NCI-H1048 (cell line): ENCODE measurements around the gene PGLYRP2.

Source experiments
- DNase-seq: peaks from one replicate; lab custom pipeline; 2025; lab: John Stamatoyannopoulos, UW

The PGLYRP2 gene

DNA sequence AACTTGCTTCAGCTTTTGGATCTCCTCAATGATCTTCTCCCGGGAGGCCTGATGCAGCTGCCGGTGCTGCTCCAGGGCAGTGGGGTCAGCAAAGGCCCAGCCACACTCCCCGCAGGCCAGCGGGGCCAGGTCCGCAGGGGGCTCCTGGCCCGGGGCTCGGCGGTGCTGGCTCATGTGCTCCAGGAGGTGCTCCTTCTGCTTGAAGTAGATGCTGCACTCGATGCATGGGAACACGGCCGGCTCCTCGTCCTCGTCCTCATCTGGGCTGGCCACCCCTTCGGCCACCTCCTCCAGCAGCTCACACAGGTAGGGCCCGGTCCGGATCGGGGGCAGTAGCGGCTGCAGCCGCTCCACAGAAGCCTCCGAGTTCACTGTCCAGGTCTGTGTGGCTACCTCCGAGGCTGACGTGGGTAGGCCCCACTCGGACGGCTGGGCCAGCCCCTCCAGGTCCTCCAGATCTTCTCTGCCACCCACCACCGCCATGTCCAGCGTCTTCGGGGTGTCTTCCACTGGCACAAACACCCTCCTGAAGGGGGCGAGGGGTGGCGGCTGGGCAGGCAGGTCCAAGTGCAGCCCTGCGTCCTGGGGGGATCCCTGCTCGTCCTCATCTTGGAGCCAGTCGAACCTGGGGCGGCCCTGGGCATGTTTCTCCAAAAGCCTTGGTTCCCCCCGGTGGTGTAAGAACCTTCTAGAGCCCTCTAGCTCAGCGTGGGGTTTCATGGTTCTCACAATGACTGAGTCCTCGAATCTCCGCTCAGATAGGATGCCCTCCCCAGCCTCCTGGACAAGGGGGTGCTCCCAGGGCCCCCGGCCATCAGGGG lies 39.3 kb downstream of the PGLYRP2 start:
- no peak for DNase-seq

DNA sequence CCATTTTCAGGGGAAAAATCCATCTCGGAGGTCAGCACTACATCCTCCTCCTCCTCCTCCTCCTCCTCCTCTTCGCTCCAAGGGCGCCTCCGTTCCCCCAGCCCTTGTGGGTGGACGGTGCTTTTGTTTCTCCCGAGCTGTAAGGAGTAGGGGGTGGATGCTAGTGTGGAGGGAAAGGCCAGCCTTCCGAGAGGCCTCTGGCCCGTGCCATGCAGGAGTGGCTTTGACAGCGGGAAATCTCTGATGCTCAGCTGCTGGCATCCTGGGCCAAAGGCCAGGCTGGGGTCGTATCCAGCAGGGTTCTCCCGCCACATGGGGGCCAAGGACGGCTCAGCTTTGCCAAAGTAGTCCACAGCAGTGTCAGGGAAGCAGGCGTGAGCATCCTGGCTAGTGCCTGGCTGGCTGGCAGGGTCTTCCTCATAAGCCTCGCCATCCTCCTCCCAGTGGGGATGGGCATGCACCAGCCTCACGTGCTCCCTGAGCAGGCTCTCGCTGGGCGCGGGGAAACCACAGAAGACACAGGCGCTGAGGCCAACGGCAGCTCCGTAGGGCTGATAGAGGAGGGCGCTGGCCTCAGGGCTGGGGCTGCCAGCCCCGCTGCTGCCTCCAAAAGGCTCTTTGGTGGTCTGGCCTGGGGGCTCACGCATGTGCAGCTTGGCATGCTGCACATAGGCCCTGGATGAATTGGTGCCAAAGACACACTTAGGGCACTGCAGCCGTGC lies 40.1 kb downstream of the PGLYRP2 start:
- DNase-seq: no peak

DNA sequence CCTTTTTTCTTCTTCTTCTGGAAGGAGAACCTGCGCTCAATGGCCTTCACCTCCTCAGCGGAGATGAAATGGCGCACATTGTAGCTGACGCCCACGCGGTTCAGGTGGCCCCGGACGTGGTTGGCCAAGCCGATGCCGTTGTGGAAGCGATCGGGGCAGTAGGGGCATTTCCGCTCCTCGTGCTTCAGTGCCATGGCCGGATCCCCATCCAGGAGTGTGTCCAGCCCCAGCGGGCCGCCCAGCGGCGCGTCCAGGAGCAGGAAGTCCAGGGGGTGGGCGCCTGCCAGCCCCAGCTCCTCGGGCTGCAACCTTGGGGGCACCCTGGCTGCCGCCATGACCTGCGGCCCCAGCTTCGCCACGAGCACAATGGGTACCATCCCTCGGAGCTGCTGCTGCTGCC lies 40.7 kb downstream of the PGLYRP2 start:
- no peak for DNase-seq

DNA sequence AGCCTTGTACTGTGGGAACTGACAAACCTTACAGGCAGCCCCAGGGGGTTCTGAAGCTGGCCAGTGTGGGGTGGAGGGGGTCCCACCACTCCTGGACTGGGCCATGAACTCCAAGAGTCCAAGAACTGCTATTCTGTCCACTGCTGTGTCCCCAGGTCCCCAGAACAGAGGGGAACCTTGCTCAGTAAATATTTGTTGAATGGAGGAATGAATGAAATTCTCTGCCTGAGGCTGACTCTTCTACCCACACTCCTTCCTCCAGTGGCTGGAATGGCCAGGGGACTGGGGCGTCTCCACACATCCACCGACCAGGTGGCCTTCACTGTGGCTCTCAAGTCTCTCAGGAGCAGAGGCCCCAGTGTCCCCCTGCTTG lies 41.2 kb downstream of the PGLYRP2 start:
- DNase-seq: no peak

DNA sequence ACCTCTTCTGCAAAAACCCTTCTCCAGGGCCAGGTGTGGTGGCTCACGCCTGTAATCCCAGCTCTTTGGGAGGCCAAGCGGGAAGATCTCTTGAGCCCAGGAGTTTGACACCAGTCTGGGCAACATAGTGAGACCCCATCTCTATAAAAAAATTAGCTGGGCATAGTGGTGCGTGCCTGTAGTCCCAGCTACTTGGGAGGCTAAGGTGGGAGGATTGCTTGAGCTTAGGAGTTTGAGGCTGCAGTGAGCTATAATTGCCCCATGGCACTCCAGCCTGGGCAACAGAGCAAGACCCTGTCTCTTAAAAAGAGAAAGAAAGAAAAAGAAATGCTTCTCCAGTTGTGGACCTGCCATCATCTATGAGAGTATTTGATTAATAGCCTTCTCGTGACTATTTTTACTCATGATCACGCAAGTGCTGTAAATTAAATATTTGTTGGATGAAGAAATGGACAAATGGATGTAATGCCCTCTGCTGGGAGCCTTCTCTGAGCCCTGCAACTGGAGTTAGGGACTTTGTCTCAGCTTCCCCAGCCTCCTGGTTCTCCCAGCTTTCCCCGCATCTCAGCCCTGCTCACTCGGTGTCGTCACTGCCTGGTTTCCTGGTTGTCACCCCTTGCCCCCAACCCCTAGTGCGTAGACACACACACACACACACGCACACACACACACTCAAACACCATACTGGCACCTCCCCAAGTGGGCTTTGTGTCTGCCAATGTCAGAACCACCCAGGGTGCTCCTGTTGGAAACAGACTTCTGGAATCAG lies 41.8 kb downstream of the PGLYRP2 start:
- no peak for DNase-seq

DNA sequence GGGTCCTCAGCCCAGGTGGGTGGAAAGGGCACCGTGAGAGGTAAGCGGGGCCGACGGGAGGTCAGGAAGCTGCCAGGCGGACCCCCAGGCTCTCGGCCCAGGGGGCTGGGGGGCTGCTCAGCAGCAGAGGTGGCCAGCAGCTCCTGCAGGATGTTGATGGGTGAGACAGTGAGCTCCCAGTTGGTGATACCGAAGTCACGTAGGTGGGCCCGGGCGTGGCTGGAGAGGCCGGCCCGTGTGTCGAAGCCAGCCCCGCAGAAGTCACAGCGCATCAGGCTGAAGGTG lies 42.5 kb downstream of the PGLYRP2 start:
- no peak for DNase-seq

DNA sequence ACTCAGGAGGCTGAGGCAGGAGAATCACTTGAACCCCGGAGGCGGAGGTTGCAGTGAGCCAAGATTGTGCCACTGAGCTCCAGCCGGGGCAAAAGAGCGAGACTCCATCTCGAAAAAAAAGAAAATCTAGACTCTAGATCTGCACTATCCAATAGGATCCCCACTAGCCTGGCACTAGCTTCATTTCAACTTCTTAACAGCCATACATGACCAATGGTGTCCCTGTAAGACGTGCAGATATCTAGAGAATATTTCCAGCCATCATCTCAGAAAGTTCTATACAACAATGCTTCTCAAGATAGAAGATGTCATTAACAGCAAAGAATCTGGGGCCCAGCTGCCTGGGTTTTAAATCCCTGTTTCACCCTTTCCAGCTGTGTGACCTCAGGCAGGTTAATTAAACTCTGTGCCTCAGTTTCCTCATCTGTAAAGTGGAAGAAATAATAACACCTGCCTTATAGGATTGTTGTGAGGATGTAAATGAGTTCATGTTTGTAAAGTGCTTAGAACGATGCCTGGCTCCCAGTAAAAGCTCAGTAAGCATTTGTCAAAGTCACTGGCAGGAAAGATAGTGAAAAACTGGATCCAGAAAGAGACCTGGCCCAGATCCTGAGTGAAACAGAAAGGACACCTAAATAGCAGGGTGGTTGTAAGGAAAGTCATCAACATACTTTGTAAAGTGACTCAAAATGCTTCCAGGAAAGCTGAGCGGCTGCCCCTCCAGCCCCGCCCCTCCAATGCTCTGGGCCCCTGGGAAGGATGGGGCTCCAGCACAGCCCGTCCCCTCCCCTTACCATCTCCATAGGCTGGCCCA lies 43.1 kb downstream of the PGLYRP2 start:
- no peak for DNase-seq

DNA sequence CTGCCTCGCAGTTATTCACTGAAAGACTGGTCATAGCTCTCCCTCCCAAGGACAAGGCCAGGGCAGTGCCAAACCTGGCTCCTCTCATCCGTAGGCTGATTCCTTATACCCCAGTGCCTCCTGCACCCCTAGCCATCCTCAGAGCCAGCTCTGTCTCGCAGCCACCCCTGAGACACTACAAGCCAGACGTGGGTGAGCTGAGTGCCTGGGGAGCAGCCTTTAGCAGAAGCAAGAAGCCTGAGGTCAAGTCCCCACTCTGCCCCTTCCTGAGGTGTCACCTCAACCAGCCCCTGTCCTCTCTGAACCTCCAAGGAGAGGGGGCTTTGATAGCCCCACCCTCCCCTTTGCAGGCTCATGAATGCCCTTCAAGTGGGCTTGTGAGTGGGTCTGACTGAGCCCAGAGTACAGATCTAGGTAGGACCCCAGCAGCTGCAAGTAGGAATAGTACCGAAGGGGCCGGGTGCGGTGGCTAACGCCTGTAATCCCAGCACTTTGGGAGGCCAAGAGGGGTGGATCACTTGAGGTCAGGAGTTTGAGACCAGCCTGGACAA lies 45.7 kb downstream of the PGLYRP2 start:
- DNase-seq: no peak

DNA sequence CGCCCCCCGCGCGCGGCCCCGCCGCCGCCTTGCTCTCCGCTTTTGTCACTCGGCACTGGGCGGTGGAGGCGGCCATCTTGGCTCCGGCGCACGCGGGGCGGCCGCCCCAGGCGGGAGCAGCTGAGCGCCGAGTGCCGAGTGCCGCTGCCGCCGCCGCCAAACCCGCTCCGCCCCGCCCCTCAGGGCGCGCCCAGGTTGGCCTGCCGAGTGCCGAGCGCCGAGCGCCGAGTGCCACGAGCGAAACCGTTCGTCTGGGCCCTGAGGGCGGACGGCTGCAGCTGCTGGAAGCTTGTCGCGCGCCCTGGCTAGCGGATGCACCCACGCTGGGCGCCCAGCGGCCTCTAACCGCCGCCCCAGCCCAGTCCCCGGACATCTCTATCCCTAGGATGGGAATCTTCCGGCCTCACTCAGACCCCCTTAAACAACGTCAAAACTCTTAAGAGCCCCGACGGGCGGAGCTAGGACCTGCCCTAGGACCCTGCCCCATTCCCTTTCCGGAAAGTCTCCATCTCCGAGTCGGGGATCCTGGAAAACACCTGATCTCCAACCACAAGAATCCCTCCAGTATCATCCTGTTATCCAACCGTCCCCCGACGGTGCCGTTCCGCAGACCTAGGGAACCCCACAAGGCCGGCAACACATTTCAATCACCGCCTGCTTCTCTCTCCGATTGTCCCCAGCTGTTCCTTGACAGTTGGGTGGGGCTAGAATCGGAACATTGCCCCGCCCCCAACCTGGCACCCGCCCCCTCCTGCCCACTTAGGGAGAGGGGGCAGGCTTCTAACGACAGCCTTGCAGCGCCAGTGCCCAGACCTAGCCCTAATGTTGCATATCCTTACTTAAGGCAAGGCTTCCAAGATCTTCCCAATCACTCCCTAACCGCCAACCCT lies 46.4 kb downstream of the PGLYRP2 start:
- DNase-seq: peak; percentile 88

GRCh38 chr19:15432018-15432494 lies 47.2 kb downstream of the PGLYRP2 start:
- DNase-seq: no peak

GRCh38 chr19:15431396-15432017 lies 47.8 kb downstream of the PGLYRP2 start:
- no peak for DNase-seq

- no peak for DNase-seq
Measured at GRCh38 chr19:15430526-15431120, 48.7 kb downstream of the PGLYRP2 start.

DNA sequence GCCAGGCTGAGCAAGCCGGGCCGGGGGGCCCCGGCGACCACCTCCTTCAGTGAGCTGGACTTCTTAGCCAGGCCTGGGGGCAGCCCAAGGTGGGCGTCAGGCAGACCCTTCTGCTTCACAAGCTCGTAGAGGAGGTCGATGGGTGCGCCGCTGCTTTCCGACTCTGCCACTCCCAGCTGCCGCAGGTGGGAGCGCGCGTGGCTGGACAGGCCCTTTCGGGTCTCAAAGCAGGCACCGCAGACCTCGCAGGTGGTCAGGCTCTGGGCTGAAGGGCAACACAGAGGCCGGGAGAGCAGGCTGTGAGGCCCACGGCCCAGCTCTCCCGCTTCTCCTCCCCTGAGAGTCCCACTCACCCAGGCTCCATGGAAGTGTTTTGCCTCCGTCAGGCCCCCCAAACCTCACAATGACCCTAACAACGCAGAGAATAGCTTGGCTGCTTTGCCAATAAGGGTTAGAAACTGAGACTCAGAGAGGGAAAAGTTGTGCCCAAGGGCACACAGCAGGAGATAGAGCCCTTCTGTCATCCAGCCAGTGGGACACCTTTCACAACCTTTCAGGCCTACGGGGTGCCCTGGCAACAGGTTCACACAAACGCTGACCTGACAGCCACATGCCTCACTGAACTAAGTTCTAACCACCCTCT lies 49.4 kb downstream of the PGLYRP2 start:
- no peak for DNase-seq

DNA sequence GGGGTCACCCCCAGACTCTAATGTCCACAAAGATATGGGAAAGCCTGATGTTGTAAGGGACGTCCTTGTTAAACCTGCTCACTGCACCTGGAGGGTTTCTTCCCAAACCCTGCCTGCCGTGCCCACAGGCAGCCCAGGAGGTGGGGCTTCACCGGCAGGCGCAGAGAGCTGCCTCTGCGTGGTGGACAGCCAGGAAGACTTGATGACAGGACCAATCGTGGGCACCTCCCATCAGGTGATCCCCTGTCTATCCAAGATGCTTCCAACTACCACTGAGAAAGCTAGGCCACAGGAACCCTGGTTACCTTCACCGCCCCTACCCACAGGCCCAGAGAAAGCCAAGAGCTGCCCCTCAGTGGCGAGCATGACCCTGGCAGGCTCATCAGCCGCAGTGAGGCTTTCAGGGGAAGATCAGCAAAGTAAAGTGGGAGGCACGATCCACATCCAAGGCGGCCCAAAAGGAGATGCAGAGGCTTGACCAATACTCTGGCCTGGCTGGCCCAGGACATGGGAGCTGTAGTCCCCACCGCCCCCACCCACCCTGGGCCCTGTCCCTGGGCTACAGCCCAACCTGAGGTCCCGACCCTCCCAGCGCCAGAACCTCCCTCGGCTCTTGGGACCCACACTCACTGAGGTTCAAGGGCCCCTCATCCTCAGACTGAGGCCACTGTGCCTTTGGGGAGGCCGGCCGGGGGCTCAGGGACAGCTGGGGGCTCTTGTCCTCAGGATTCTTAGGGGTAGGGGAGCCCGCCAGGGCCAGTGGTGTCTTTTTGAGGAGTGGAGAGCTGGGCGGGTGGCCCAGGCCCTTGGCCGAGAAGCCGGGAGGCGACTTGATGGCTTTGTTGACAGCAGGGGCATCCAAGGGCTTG lies 50.1 kb downstream of the PGLYRP2 start:
- no peak for DNase-seq

DNA sequence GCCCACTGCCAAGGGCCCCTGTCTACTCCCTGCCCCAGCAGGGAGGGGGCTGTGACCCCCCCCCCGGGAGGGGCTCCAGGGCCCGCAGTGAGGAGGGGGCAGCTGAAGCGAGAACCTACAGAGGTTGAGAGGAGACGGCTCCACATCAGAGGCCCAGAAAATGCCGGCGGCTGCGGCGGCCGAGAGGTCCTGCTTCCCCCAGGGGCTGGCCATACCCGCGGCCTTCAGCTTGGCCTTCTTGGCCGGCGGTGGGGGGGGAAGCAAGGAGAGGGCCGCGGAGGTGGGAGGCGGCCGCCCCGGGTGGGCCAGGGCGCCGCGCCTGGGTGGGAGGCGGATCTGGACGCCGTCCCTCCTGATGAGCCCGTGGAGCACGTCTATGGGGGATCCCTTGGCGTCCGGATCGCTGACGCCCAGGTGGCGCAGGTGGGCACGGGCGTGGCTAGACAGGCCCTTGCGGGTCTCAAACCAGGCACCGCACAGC lies 51.3 kb downstream of the PGLYRP2 start:
- DNase-seq: no peak

GRCh38 chr19:15427350-15427700 lies 52.0 kb downstream of the PGLYRP2 start:
- no peak for DNase-seq

GRCh38 chr19:15426485-15427349 lies 52.6 kb downstream of the PGLYRP2 start:
- no peak for DNase-seq
